Myocyte (in vitro differentiated cells): ENCODE results near the gene CACNA1E. TPM values are rescaled to one million over a fixed set of nuclear protein-coding genes. Genes with fewer than 3 reads are reported as not detected.

ENCODE experiments used
- DNase-seq: peaks from one replicate; pipeline ENCODE4 v3.0.0-alpha.2; 2012; ENCODE audit warnings: low read depth
- total RNA-seq: library from RNA; depleted of rRNA; stranded (reverse); fragments of >200 nt; gene quantifications from 2 replicates; pipeline ENCODE4 v1.2.3, GENCODE V29; 2014

Gene CACNA1E
- total RNA-seq, 1 donor from 2014 or later, result 0.75 TPM

- no peak for DNase-seq
These were observed 75.8 kb downstream of the CACNA1E start for GRCh38 chr1:181559142-181559541.

DNA sequence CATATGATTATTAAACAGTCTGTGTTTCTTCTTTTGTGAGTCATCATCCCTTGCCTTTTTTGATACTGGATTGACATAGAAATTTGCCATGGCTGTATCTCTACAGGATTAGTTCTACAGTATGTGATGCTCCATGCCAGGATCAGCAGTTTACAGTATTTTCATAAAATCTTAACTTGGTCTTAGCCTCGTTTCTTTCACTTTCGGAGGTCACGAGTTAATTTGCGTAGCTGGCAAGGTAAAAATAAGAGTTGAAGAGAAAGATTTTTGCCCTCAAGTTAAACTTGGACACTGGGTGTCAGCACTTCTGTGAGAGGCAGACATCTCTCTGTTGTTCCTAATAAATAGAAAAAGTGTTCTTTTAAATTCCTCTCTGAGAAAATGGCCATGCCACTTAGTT is 79.1 kb downstream of the CACNA1E start:
- DNase-seq, result no peak

DNA sequence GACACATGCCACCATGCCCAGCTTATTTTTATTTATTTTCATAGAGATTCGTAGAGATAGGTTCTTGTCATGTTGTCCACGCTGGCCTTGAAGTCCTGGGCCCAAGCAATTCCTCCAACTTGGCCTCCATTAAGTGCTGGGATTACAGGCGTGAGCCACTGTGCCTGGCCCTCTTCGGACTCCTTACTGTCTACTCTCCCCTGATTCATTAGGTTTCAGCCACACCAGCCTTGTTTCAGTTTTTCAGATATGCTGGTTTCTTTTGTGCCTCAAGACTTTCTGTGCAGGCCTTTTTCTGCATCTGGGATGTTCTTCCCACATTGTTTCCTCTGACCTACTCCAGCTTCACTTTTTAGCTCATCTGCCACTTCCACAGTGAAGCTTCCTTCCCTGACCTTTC is 85.4 kb downstream of the CACNA1E start:
- DNase-seq, result no peak

- DNase-seq, result no peak
These were observed 94.2 kb downstream of the CACNA1E start for GRCh38 chr1:181577475-181577874.

- DNase-seq, result no peak
These were observed 100.3 kb downstream of the CACNA1E start for GRCh38 chr1:181583598-181583997.

GRCh38 chr1:181587870-181588438 is 104.6 kb downstream of the CACNA1E start:
- DNase-seq, result no peak

DNA sequence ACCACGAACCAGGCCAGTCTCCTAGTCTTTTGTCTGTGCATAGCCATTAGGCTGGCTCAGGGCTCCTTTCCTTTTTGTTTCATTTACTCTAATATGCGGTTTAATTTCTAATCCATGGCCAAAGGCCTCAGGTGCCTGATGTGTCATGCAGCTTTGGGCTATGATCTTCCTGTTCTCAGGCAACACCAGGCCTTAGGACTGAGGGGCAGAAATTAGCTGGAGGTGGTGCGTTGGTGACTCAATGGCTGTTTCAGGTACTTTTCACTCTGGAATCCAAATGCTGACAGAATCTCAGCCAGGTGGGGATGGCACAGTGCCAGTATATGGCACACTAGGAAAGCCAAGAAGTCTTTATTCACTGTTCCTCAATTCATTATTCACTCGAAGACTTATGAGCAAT is 105.3 kb downstream of the CACNA1E start:
- DNase-seq, result no peak

DNA sequence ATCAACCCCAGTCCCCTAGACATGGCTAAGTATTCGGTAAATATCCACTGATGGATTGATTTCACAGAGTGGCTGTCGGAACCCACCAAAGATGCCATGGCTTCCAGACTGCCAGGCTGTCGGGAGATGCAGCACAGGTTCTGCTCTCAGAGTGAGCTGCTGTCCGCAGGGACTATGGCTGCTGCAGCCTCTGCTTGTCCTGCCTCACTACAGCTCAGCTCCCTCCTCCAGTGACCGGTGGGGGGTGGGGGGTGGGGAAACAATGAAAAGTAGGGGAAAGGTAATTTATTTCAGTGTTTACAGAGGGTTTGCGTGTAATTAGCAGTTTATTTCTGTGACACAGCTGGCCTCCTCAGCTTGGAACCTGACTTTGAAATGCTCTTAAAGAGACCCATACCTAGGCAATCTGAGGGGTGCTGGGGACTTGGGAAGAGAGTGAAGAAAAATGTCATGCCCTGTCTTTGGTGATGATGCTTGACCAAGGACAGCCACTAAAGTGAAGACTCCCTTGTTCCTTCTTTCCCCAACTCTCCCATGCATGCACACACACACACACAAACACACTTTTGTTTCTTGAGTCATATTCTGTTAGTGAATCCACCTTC is 109.0 kb downstream of the CACNA1E start:
- no peak for DNase-seq

GRCh38 chr1:181593042-181593441 is 109.7 kb downstream of the CACNA1E start:
- no peak for DNase-seq

GRCh38 chr1:181594553-181594952 is 111.2 kb downstream of the CACNA1E start:
- DNase-seq, result no peak

GRCh38 chr1:181595234-181595633 is 111.9 kb downstream of the CACNA1E start:
- DNase-seq, result no peak

- no peak for DNase-seq
These were observed 118.1 kb downstream of the CACNA1E start for GRCh38 chr1:181601186-181601950.

GRCh38 chr1:181603735-181604410 is 120.6 kb downstream of the CACNA1E start:
- no peak for DNase-seq

DNA sequence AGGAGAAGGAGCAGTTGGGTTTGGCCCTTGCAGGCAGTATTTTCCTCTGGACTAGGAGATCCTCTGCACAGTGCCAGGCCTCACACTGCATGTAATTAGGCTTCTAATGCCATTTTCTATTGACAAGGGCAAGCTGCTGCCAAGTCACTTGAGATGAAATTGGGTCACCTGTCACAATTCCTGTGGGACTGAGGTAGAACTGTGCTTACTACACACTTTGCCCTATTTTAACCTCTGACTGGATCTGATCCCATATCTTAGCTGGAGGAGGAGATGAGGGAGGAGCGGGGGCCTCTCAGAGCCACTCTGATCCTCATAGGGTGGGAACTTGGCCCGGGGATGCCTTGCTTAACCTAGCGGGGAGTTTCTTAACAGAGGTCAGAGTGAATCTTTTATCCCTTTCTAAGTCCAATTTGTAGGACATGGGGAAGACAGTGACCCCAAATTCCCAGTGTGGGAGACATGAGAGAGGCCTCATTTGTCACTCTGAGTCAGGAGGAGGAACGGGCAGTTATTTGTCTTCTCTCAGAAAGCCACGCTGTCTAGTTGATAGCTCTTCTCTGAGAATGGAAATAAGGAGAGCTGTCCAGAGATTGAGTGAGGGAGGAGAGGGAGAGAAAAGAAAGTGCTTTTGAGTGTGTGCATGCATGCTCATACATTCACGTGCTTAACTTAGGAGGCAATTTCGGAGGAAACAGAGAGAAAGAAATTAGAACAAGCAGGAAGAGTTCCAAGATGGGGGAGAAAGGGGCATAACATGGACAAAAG is 121.3 kb downstream of the CACNA1E start:
- no peak for DNase-seq

- no peak for DNase-seq
These were observed 124.2 kb downstream of the CACNA1E start for GRCh38 chr1:181607524-181607923.

- no peak for DNase-seq
These were observed 125.1 kb downstream of the CACNA1E start for GRCh38 chr1:181608386-181608785.

DNA sequence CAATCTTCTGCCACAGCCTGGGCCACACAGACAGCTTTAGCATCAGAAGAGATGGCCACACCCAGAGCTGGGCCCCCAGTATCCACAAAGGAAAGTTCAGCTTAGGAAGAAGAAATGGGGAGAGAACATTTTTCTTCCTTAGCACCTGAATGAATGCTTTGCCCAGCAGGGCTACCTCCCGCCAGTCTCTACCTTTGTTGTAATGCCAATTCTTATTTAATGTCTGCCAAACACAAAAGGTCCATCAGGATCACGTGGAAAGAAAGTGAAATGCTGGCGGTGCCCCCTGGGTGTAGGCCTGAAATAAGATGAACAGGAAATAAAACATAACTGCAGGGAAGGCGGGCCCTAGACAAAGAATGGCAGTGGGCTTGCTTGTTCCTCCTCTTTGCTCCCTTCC is 125.6 kb downstream of the CACNA1E start:
- no peak for DNase-seq

GRCh38 chr1:181612100-181612499 is 128.8 kb downstream of the CACNA1E start:
- no peak for DNase-seq

DNA sequence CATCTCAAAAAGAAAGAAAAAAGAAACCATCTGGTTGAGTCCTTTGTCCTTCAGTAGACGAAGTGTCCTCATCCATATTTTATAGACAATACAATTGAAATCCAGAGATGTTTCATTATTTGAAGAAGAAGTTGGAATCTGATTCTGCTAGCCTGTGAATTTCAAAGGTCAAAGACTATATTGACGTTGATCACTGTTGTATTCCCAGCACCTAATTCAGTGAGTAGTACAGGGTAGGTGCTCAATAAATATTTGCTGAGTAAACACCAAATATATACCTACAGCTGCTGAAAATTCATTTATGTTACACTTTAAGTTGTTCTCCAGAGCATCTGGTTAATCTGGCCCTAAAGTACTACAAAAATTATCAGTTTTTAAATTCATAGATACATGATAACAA is 135.2 kb downstream of the CACNA1E start:
- DNase-seq, result no peak

GRCh38 chr1:181620183-181620582 is 136.9 kb downstream of the CACNA1E start:
- DNase-seq, result no peak

GRCh38 chr1:181623850-181624249 is 140.5 kb downstream of the CACNA1E start:
- no peak for DNase-seq
